Suprapubic skin (tissue), 4 donors: ENCODE results near the gene CUEDC1. TPM values are rescaled to one million over a fixed set of nuclear protein-coding genes. Genes with fewer than 3 reads are reported as not detected.
"Not testable (repeated sequence)": the region's sequence is repeated elsewhere in the genome, so short reads cannot be mapped to it uniquely, and the experiment has no call there.

Experiments used
- DNase-seq, 2 donors: peaks; one replicate each; pipeline ENCODE4 v3.0.0-alpha.2; 2019; ENCODE audit warnings: low spot score in 2 of 2
- H3K27ac ChIP-seq: fragments of 200-600 bp; sonication (generic); one replicate; pipeline ENCODE4 v1.5.1; 2019
- H3K27me3 ChIP-seq: fragments of 200-600 bp; sonication (generic); one replicate; pipeline ENCODE4 v1.5.1; 2019
- H3K36me3 ChIP-seq: fragments of 200-600 bp; sonication (generic); one replicate; pipeline ENCODE4 v1.5.1; 2019
- H3K4me1 ChIP-seq: fragments of 200-600 bp; sonication (generic); one replicate; pipeline ENCODE4 v1.5.1; 2019
- H3K4me3 ChIP-seq: fragments of 200-600 bp; sonication (generic); one replicate; pipeline ENCODE4 v1.5.1; 2019; ENCODE audit warnings: mild to moderate bottlenecking
- H3K9me3 ChIP-seq: fragments of 200-600 bp; sonication (generic); one replicate; pipeline ENCODE4 v1.5.1; 2019
- CTCF ChIP-seq, 2 donors: fragments of 200-600 bp in 1 of 2; fragments of 450-650 bp in 1 of 2; sonication (generic) in 1 of 2; IDR thresholded peaks; one replicate each; pipeline ENCODE4 v1.5.1; 2016 to 2019; ENCODE audit warnings: antibody characterized with exemption in 2 of 2, mild to moderate bottlenecking in 1 of 2, moderate library complexity in 1 of 2
- EP300 ChIP-seq: sonication (generic); formaldehyde crosslinking; IDR thresholded peaks from one replicate; pipeline ENCODE4 v1.6.1; 2017; ENCODE audit warnings: antibody characterized with exemption
- POLR2A ChIP-seq, 2 donors: fragments of 450-650 bp; IDR thresholded peaks; one replicate each; pipeline ENCODE4 v1.6.1; 2017; ENCODE audit warnings: antibody characterized with exemption in 2 of 2, mild to moderate bottlenecking in 2 of 2, moderate library complexity in 2 of 2
- POLR2AphosphoS5 ChIP-seq, 3 donors: sonication (generic); formaldehyde crosslinking; IDR thresholded peaks; one replicate each; pipeline ENCODE4 v1.6.1; 2017; ENCODE audit warnings: antibody characterized with exemption in 3 of 3
- WGBS: methylation state at CpG from one replicate; pipeline ENCODE4 v1.1.5; 2018; 5-methylcytosine and 5-hydroxymethylcytosine counted together
- total RNA-seq, 4 donors: library from RNA; depleted of rRNA; stranded (reverse); fragments of >200 nt; gene quantifications; one replicate each; pipeline ENCODE4 v1.1.0, GENCODE V29; 2016

Gene CUEDC1
- total RNA-seq, 4 donors from 2014 or later: 5.1 to 34.2 (median 12.8) TPM

- DNase-seq: no peak
- TF ChIP-seq EP300 (no peak), CTCF (IDR thresholded peaks at IDR 0.05) (no peak), POLR2AphosphoS5 (IDR thresholded peaks at IDR 0.05) (no peak), POLR2A (IDR thresholded peaks at IDR 0.05) (no peak)
- Histone ChIP-seq H3K4me3 (no peak overlapping the region), H3K27me3 (no peaks in the 10 kb centered on the region), H3K9me3 (no peaks in the 10 kb centered on the region), H3K27ac (no peak overlapping the region), H3K36me3 (no peaks in the 10 kb centered on the region), H3K4me1 (peaks cover 50% of the 10 kb centered on the region)
- WGBS: 73% methylated on average over 6 of the region's 6 CpGs
Measured at GRCh38 chr17:57852955-57853328, 102.3 kb downstream of the CUEDC1 start.

- H3K27ac ChIP-seq: peak overlapping the region; percentile 37
- no peaks in the 10 kb centered on the region for H3K9me3 ChIP-seq
- 73% methylated on average over 9 of the region's 9 CpGs for WGBS
- no peak overlapping the region for H3K4me3 ChIP-seq
- no peaks in the 10 kb centered on the region for H3K36me3 ChIP-seq
- H3K27me3 ChIP-seq: no peaks in the 10 kb centered on the region
- TF ChIP-seq POLR2A (IDR thresholded peaks at IDR 0.05): no peak
- TF ChIP-seq CTCF (IDR thresholded peaks at IDR 0.05): no peak
- TF ChIP-seq EP300: no peak
- no peak for TF ChIP-seq POLR2AphosphoS5 (IDR thresholded peaks at IDR 0.05)
- no peak for DNase-seq
- H3K4me1 ChIP-seq: peaks cover 47% of the 10 kb centered on the region
Measured at GRCh38 chr17:57852092-57852954, 102.9 kb downstream of the CUEDC1 start.

DNA sequence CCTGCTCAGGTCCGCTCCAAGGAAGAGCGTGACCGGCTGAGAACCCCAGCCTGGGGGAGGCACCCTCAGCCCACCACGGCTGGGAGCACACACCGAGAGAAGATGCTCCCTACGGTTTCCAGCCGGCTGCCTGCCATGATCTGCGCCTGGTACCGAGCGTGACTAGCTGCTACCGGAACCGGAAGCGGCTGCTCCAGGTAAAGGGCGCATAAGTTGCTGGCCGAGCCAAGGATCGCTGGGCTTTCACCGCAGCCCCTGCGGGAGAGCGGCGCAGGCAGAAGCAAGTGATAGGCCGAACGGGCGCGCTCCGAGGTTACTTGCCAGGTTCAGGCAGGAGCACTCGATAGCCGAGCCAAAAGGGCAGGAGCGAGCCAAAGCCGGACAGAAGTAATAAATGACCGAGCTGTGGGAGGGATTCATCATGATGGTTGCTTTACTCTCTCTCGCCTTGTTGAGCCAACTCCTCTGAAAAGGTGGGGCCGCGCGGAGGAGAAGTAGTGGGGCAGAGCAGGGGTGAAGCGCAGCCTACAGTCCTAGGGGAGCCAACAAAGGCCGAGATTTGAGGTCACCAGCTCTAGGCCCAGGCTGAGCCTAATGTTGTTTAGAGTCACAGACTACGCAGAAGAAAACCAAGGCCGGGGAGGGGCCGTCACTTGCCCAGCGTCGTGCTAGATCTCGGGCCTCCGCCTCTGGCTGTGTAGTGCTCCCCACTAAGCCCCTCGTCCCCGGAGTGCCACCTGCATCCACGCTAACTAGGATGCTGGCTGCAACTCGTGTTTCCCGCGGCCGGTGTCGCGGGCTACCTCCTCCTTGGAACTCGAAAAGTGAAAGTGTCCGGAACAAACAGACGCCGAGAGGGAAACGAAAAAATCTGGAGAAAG, 105.1 kb downstream of the CUEDC1 start, which contains the start of gene MRPS23:
MRPS23 (minus strand) TSS at position 171 of the 881 bp plus-strand sequence; CDS start at position 137, 34 bp downstream.
- Histone ChIP-seq H3K36me3 (peaks cover 9% of the 10 kb centered on the region), H3K27me3 (no peaks in the 10 kb centered on the region), H3K4me3 (peak within 1 kb of the TSS; percentile 81), H3K9me3 (no peaks in the 10 kb centered on the region), H3K4me1 (peaks cover 47% of the 10 kb centered on the region), H3K27ac (peak within 1 kb of the TSS; percentile 90)
- peak; percentile 98 for DNase-seq
- under 1% methylated on average over 54 of the region's 57 CpGs for WGBS
- TF ChIP-seq POLR2A (IDR thresholded peaks at IDR 0.05) (peak in 1 of 2 donors; percentile 78), EP300 (no peak), POLR2AphosphoS5 (IDR thresholded peaks at IDR 0.05) (peak; percentile 36 to 93 (median 91)), CTCF (IDR thresholded peaks at IDR 0.05) (peak in 1 of 2 donors; percentile 9)

DNA sequence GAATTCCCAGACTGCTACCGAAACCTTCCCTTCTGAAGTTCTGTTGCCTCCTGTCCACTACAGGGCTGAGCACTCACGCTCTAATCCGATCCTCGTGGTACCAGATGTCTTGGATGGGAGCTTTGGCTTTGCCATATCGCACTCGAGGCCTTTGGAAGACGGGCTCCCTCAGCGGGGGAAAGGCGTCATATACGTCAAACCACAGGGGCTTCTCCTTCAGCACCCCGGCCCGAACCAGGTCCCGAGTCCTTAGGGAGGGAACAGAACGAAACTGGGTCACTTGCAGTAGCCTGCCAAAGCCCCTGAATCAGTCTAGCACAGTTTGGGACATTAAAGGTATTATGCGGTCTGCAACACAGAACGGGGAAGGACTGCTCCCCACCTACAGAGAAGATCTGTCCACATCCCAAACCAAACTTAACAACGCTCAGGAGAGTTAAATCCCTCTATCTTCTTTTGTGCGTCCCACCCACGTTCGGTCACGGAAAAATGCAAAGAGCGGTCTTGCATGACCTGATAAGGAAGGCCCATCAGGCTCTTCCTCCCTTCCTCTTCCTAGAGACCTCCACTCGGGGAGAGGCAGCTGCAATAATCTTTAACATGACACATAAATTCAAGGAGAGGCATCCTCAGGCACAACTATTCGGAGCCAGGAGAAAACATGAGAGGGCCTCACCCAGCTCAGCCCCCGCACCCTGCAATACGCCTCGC, 105.9 kb downstream of the CUEDC1 start:
- Histone ChIP-seq H3K27me3 (no peaks in the 10 kb centered on the region), H3K9me3 (no peaks in the 10 kb centered on the region), H3K4me3 (peak overlapping the region; percentile 81), H3K36me3 (peaks cover 9% of the 10 kb centered on the region), H3K27ac (peak overlapping the region; percentile 90), H3K4me1 (peaks cover 46% of the 10 kb centered on the region)
- DNase-seq: no peak
- WGBS: 17% methylated on average over 21 of the region's 27 CpGs
- TF ChIP-seq EP300 (no peak), POLR2AphosphoS5 (IDR thresholded peaks at IDR 0.05) (no peak), POLR2A (IDR thresholded peaks at IDR 0.05) (no peak), CTCF (IDR thresholded peaks at IDR 0.05) (no peak)

DNA sequence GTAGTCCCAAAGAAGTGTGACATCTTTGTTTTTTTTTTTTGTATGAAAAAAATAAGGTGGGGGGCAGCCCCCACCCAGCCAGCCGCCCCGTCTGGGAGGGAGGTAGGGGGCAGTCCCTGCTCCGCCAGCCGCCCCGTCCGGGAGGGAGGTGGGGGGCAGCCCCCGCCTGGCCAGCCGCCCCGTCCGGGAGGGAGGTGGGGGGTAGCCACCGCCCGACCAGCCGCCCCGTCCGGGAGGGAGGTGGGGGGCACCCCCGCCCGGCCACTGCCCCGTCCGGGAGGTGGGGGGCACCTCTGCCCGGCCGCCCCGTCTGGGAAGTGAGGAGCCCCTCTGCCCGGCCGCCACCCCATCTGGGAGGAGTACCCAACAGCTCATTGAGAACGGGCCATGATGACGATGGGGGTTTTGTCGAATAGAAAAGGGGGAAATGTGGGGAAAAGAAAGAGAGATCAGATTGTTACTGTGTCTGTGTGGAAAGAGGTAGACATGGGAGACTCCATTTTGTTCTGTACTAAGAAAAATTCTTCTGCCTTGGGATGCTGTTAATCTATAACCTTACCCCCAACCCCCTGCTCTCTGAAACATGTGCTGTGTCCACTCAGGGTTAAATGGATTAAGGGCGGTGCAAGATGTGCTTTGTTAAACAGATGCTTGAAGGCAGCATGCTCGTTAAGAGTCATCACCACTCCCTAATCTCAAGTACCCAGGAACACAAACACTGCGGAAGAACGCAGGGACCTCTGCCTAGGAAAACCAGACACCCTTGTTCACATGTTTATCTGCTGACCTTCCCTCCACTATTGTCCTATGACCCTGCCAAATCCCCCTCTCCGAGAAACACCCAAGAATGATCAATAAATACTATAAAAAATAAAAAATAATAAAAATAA, 108.9 kb downstream of the CUEDC1 start:
- peaks cover 19% of the 10 kb centered on the region for H3K36me3 ChIP-seq
- H3K4me3 ChIP-seq, DNase-seq, H3K27ac ChIP-seq, H3K9me3 ChIP-seq, H3K27me3 ChIP-seq: not testable (repeated sequence)
- H3K4me1 ChIP-seq: peaks cover 24% of the 10 kb centered on the region
- 84% methylated on average over 30 of the region's 32 CpGs for WGBS
